NB4 (cell line): Measurements from ENCODE around the gene CD36.
"Not testable (repeated sequence)": the region's sequence is repeated elsewhere in the genome, so short reads cannot be mapped to it uniquely, and the experiment has no call there.

Experiments
- POLR2A ChIP-seq: IDR thresholded peaks from 2 replicates; pipeline ENCODE4 v1.6.1; 2011; ENCODE audit warnings: mild to moderate bottlenecking; ENCODE audit not compliant: insufficient read length; ENCODE audit errors: extremely low read depth
- TF ChIP-seq, protein P1 (sequence below): IDR thresholded peaks from one replicate; pipeline ENCODE4 v1.5.1; 2012; ENCODE audit warnings: low read depth, low read length
- TF ChIP-seq, protein P2 (sequence below): IDR thresholded peaks from 2 replicates; pipeline ENCODE4 v1.6.1; 2011; ENCODE audit warnings: low read depth, low read length

DNA sequence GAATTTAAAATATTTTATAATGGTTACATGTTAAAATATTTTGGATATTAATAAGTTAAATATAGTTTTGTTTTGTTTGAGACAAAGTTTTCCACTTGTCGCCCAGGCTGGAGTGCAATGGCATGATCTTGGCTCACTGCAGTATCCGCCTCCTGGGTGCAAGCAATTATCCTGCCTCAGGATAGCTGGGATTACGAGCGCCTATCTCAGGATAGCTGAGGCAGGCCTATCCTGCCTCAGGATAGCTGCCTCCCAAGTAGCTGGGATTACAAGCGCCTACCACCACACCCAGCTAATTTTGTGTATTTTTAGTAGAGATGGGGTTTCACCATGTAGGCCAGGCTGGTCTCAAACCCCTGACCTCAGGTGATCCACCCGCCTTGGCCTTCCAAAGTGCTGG, 30.9 kb downstream of the CD36 start:
- TF ChIP-seq, protein P1, sequence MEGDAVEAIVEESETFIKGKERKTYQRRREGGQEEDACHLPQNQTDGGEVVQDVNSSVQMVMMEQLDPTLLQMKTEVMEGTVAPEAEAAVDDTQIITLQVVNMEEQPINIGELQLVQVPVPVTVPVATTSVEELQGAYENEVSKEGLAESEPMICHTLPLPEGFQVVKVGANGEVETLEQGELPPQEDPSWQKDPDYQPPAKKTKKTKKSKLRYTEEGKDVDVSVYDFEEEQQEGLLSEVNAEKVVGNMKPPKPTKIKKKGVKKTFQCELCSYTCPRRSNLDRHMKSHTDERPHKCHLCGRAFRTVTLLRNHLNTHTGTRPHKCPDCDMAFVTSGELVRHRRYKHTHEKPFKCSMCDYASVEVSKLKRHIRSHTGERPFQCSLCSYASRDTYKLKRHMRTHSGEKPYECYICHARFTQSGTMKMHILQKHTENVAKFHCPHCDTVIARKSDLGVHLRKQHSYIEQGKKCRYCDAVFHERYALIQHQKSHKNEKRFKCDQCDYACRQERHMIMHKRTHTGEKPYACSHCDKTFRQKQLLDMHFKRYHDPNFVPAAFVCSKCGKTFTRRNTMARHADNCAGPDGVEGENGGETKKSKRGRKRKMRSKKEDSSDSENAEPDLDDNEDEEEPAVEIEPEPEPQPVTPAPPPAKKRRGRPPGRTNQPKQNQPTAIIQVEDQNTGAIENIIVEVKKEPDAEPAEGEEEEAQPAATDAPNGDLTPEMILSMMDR = not testable (repeated sequence)
- TF ChIP-seq POLR2A = not testable (repeated sequence)
- TF ChIP-seq, protein P2, sequence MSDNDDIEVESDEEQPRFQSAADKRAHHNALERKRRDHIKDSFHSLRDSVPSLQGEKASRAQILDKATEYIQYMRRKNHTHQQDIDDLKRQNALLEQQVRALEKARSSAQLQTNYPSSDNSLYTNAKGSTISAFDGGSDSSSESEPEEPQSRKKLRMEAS = not testable (repeated sequence)
